Naive thymus-derived CD4-positive, alpha-beta T cell (primary cell): Measurements from ENCODE around the gene AQP6. TPM values are rescaled to one million over a fixed set of nuclear protein-coding genes. Genes with fewer than 3 reads are reported as not detected.

ENCODE experiments used
- ATAC-seq: fragments of 150-1000 bp; cut with Tn5 transposase; 2 replicates; pipeline ENCODE4 v1.10.0; 2021; ENCODE audit warnings: mild to moderate bottlenecking, moderate library complexity
- CTCF ChIA-PET: fragments of 350-600 bp; sonication (Branson Sonifier 250); formaldehyde crosslinking; loops from one replicate; lab custom pipeline; 2021; ENCODE audit warnings: antibody characterized with exemption; lab: Charles Lee
- POLR2A ChIA-PET: fragments of 350-600 bp; sonication (Branson Sonifier 250); formaldehyde crosslinking; loops from one replicate; lab custom pipeline; 2021; ENCODE audit warnings: antibody characterized with exemption, inconsistent platforms; lab: Charles Lee
- DNase-seq, 9 donors: peaks; one replicate each; pipeline versions ENCODE4 v3.0.0 to v3.0.0-alpha.2; 2020 to 2022; ENCODE audit warnings: mixed read lengths in 1 of 9
- H3K27ac ChIP-seq: one replicate; pipeline ENCODE4 v1.7.0; 2013; ENCODE audit warnings: mild to moderate bottlenecking, low read depth, low read length, moderate library complexity
- H3K27me3 ChIP-seq, 2 donors: one replicate each; pipeline ENCODE4 v1.7.0; 2013; ENCODE audit warnings: low read length in 2 of 2, mild to moderate bottlenecking in 2 of 2, moderate library complexity in 2 of 2; ENCODE audit not compliant: control insufficient read depth in 2 of 2, insufficient read depth in 2 of 2
- H3K36me3 ChIP-seq, 3 experiments: 1 replicate in 2 of 3; 2 replicates in 1 of 3; pipeline ENCODE4 v1.7.0; 2013; ENCODE audit warnings: low read length in 3 of 3, mild to moderate bottlenecking in 3 of 3, moderate library complexity in 1 of 3; ENCODE audit not compliant: insufficient read depth in 3 of 3, control insufficient read depth in 2 of 3
- H3K4me1 ChIP-seq, 2 donors: one replicate each; pipeline ENCODE4 v1.7.0; 2013; ENCODE audit warnings: low read length in 2 of 2, mild to moderate bottlenecking in 2 of 2, moderate library complexity in 1 of 2; ENCODE audit not compliant: control insufficient read depth in 2 of 2, insufficient read depth in 2 of 2
- H3K4me3 ChIP-seq: 2 replicates; pipeline ENCODE4 v1.7.0; 2013; ENCODE audit warnings: mild to moderate bottlenecking, low read length
- H3K9me3 ChIP-seq, 3 experiments: 1 replicate in 2 of 3; 2 replicates in 1 of 3; pipeline ENCODE4 v1.7.0; 2013; ENCODE audit warnings: low read length in 3 of 3; ENCODE audit not compliant: control insufficient read depth in 2 of 3
- H3K27ac Mint-ChIP-seq, 9 donors: one replicate each; pipeline ENCODE4 v1.8.0; 2020 to 2022; ENCODE audit warnings: mixed read lengths in 9 of 9, mild to moderate bottlenecking in 8 of 9, moderate library complexity in 5 of 9, inconsistent platforms in 2 of 9
- H3K27me3 Mint-ChIP-seq, 5 donors: one replicate each; pipeline ENCODE4 v1.8.0; 2021 to 2022; ENCODE audit warnings: mixed read lengths in 5 of 5, mild to moderate bottlenecking in 1 of 5
- H3K36me3 Mint-ChIP-seq, 5 donors: one replicate each; pipeline ENCODE4 v1.8.0; 2020 to 2022; ENCODE audit warnings: mixed read lengths in 5 of 5, mild to moderate bottlenecking in 3 of 5, inconsistent platforms in 1 of 5
- H3K4me1 Mint-ChIP-seq, 7 donors: one replicate each; pipeline ENCODE4 v1.8.0; 2020 to 2022; ENCODE audit warnings: mixed read lengths in 7 of 7, mild to moderate bottlenecking in 3 of 7, inconsistent platforms in 1 of 7
- H3K4me3 Mint-ChIP-seq, 10 donors: one replicate each; pipeline ENCODE4 v1.8.0; 2020 to 2022; ENCODE audit warnings: mild to moderate bottlenecking in 10 of 10, mixed read lengths in 10 of 10, moderate library complexity in 6 of 10, inconsistent platforms in 2 of 10
- H3K9me3 Mint-ChIP-seq, 11 donors: one replicate each; pipeline ENCODE4 v1.8.0; 2020 to 2022; ENCODE audit warnings: mixed read lengths in 11 of 11, mild to moderate bottlenecking in 4 of 11, inconsistent platforms in 1 of 11, moderate library complexity in 1 of 11
- intact Hi-C, 2 donors: fragments of 100-400 bp; cut with micrococcal nuclease; formaldehyde crosslinking; loops; one replicate each; pipeline ENCODE4 v1.15.1; 2023
- polyA plus RNA-seq, 2 donors: library from polyadenylated mRNA; unstranded; fragments of 300-500 nt; fragmentation: Illumina TruSeq; gene quantifications; one replicate each; pipeline ENCODE4 v1.2.3, GENCODE V29; 2021
- total RNA-seq, 6 experiments: library from RNA in 5 of 6; stranded (reverse) in 5 of 6; gene quantifications; 1 replicate in 5 of 6; 2 replicates in 1 of 6; pipeline ENCODE4 v1.2.3 and lab custom pipeline; 2021 to 2026

Gene AQP6
- total and polyA plus RNA-seq, 7 experiments from 2014 or later: not detected

DNA sequence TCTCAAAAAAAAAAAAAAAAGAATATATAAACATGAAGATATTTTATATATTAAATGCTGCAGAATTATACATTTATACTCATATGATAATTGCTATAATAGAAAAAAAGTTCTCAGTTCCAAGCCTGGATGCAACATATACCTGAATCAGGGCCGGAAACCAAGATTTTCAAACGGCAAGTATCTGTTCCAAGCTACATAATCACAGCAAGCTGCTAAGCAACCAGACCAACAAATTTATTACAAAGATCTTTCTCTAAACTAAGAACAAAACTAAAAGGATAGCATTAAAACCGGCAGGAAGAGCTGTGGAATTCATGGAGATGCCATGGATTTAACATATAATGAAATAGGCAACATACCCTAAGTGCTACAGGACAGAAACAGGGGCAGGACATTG, 45.4 kb downstream of the AQP6 start:
- no peak overlapping the region for H3K4me3 Mint-ChIP-seq
- no peaks in the 10 kb centered on the region for H3K27me3 Mint-ChIP-seq
- H3K27me3 ChIP-seq: no peaks in the 10 kb centered on the region
- peaks cover 0 to 20% (median 12%) of the 10 kb centered on the region in 5 donors for H3K36me3 Mint-ChIP-seq
- no peak overlapping the region for H3K27ac ChIP-seq
- ChIA-PET CTCF (interaction anchor here (0.6 kb wide), 1 partner anchor 9 kb away, joined by 3 read pairs; no protein-coding TSS in a partner anchor), POLR2A (interaction anchor here (0.6 kb wide), 1 partner anchor 1201 kb away, joined by 3 read pairs; no protein-coding TSS in a partner anchor)
- H3K4me3 ChIP-seq: no peak overlapping the region
- intact Hi-C loops: no loop called here
- H3K36me3 ChIP-seq: no peaks in the 10 kb centered on the region
- ATAC-seq: no peak
- no peaks in the 10 kb centered on the region for H3K9me3 Mint-ChIP-seq
- H3K4me1 Mint-ChIP-seq: peaks cover 0 to 51% (median 0%) of the 10 kb centered on the region in 7 donors
- no peak for DNase-seq
- H3K4me1 ChIP-seq: no peaks in the 10 kb centered on the region
- H3K9me3 ChIP-seq: no peaks in the 10 kb centered on the region
- peak overlapping the region in 1 of 9 donors; percentile 69 for H3K27ac Mint-ChIP-seq

DNA sequence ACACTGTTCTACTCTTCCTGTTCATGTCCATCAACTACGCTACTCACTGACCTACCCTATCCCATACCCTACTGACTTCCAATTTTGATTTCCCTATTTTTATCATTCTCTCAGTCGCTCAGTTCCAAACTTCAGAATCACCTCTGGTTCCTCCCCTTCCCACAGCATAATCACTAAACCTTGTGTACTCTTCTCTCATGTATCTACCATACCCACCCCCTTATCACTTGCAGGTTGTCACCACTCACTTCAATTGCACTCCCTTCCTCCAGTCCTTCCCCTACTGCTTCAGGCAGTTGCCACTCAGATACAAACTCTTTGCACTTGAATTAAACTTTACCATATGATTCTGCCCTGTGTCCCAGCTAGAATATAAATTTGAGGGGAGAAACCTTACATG, 46.2 kb downstream of the AQP6 start:
- intact Hi-C loops: no loop called here
- Histone ChIP-seq H3K4me1 (peaks cover 0 to under 1% of the 10 kb centered on the region in 2 donors), H3K27ac (no peak overlapping the region), H3K9me3 (no peaks in the 10 kb centered on the region), H3K36me3 (no peaks in the 10 kb centered on the region), H3K4me3 (no peak overlapping the region), H3K27me3 (no peaks in the 10 kb centered on the region)
- Mint-ChIP-seq H3K27me3 (no peaks in the 10 kb centered on the region), H3K27ac (peak overlapping the region in 1 of 9 donors; percentile 27), H3K36me3 (peaks cover 0 to 13% (median 4%) of the 10 kb centered on the region in 5 donors), H3K4me3 (no peak overlapping the region), H3K9me3 (no peaks in the 10 kb centered on the region), H3K4me1 (peaks cover 0 to 51% (median under 1%) of the 10 kb centered on the region in 7 donors)
- DNase-seq (no peak), ATAC-seq (no peak)
- ChIA-PET CTCF (interaction anchor here (0.6 to 1.0 kb wide), 2 partner anchors 17 to 51 kb away, joined by 3 read pairs; no protein-coding TSS in a partner anchor), POLR2A (no interaction called here)

GRCh38 chr12:50019524-50019923, 46.8 kb downstream of the AQP6 start:
- Mint-ChIP-seq H3K27ac (peak overlapping the region in 1 of 9 donors; percentile 27), H3K4me1 (peaks cover 0 to 52% (median 6%) of the 10 kb centered on the region in 7 donors), H3K36me3 (peaks cover 0 to 11% (median 4%) of the 10 kb centered on the region in 5 donors), H3K27me3 (no peaks in the 10 kb centered on the region), H3K4me3 (no peak overlapping the region), H3K9me3 (no peaks in the 10 kb centered on the region)
- H3K27me3 ChIP-seq: no peaks in the 10 kb centered on the region
- CTCF ChIA-PET: interaction anchor here (1.0 kb wide), 1 partner anchor 52 kb away, joined by 3 read pairs; no protein-coding TSS in a partner anchor
- DNase-seq (no peak), ATAC-seq (no peak)
- no peaks in the 10 kb centered on the region for H3K9me3 ChIP-seq
- POLR2A ChIA-PET: no interaction called here
- H3K4me1 ChIP-seq: peaks cover 0 to 6% of the 10 kb centered on the region in 2 donors
- intact Hi-C loops: no loop called here
- H3K27ac ChIP-seq: no peak overlapping the region
- H3K36me3 ChIP-seq: no peaks in the 10 kb centered on the region
- H3K4me3 ChIP-seq: no peak overlapping the region

DNA sequence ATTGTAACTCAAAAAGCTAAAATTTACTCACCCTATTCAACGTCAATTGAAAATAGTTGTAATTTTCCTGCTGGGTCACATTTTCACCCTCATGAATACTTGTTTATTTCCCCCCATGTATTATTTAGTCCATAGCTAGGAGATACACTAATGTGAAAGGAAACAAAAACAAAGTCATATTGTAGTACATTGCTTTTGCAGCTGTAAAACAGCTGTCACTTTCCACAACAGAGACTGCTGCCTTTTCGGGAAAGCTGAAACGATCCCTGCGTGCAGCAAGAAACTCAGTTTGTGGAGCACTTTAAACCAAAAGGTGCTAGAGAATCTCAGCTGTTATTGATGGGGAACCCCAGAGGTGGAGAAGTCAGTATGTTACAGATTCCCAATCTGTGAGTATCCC, 48.3 kb downstream of the AQP6 start:
- no peak for ATAC-seq
- Mint-ChIP-seq H3K27ac (peak overlapping the region in 1 of 9 donors; percentile 16), H3K9me3 (peaks cover 0 to 6% (median 0%) of the 10 kb centered on the region in 11 donors), H3K4me3 (peak overlapping the region in 1 of 10 donors; percentile 14), H3K36me3 (peaks cover 0 to 13% (median 4%) of the 10 kb centered on the region in 5 donors), H3K4me1 (peaks cover 10 to 58% (median 18%) of the 10 kb centered on the region in 7 donors), H3K27me3 (no peaks in the 10 kb centered on the region)
- ChIA-PET CTCF (interaction anchor here (0.7 kb wide), 1 partner anchor 659 kb away, joined by 3 read pairs; no protein-coding TSS in a partner anchor), POLR2A (no interaction called here)
- H3K9me3 ChIP-seq: no peaks in the 10 kb centered on the region
- no peak for DNase-seq
- H3K4me3 ChIP-seq: no peak overlapping the region
- H3K36me3 ChIP-seq: peaks cover 0 to 3% (median 0%) of the 10 kb centered on the region in 3 experiments
- intact Hi-C loops: loop anchor here (10.0 kb wide), 2 partner anchors 276 to 1154 kb away; partner anchors contain the start of genes TFCP2 (in 1 of the 2) and TMBIM6 (in 1 of the 2)
- H3K27me3 ChIP-seq: no peaks in the 10 kb centered on the region
- no peak overlapping the region for H3K27ac ChIP-seq
- peaks cover 0 to 12% of the 10 kb centered on the region in 2 donors for H3K4me1 ChIP-seq

DNA sequence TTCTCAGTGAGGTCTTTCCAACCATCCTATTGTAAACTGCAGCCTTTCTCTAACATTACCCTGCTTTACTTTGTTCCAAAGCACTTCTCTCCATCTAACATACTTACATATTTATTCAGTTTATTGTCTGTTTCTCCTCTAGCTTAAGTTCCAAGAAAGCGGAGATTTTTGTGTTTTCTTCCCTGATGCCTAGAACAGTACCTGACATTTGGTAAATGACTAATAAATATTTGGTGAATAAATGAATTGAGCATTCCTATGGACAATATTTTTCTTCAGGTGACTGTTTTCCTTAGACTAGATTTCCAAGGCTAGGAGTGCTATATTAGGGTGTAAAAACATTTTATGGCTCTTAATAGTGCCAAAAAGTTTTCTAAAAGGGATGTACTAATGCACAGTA, 50.2 kb downstream of the AQP6 start:
- Histone ChIP-seq H3K4me3 (no peak overlapping the region), H3K9me3 (no peaks in the 10 kb centered on the region), H3K36me3 (peaks cover 0 to 3% (median 0%) of the 10 kb centered on the region in 3 experiments), H3K4me1 (peaks cover 0 to 12% of the 10 kb centered on the region in 2 donors), H3K27ac (no peak overlapping the region), H3K27me3 (no peaks in the 10 kb centered on the region)
- DNase-seq: no peak
- Mint-ChIP-seq H3K4me3 (peak overlapping the region in 1 of 10 donors; percentile 94), H3K27me3 (peaks cover 0 to 1% (median 0%) of the 10 kb centered on the region in 5 donors), H3K4me1 (peaks cover 10 to 57% (median 18%) of the 10 kb centered on the region in 7 donors), H3K9me3 (peaks cover 0 to 6% (median 0%) of the 10 kb centered on the region in 11 donors), H3K36me3 (peaks cover 0 to 13% (median 0%) of the 10 kb centered on the region in 5 donors), H3K27ac (peak overlapping the region in 1 of 9 donors; percentile 6)
- ChIA-PET CTCF (interaction anchor here (1.2 kb wide), 1 partner anchor 16 kb away, joined by 3 read pairs; no protein-coding TSS in a partner anchor), POLR2A (no interaction called here)
- no peak for ATAC-seq
- intact Hi-C loops: loop anchor here (10.0 kb wide), 2 partner anchors 278 to 1152 kb away; partner anchors contain the start of genes TFCP2 (in 1 of the 2) and TMBIM6 (in 1 of the 2)

- Mint-ChIP-seq H3K4me3 (peak overlapping the region; percentile 90 to 99 (median 96)), H3K27me3 (peaks cover 0 to 3% (median 0%) of the 10 kb centered on the region in 5 donors), H3K4me1 (peaks cover 10 to 46% (median 18%) of the 10 kb centered on the region in 7 donors), H3K36me3 (peaks cover 0 to 13% (median 0%) of the 10 kb centered on the region in 5 donors), H3K9me3 (peaks cover 0 to 6% (median 0%) of the 10 kb centered on the region in 11 donors), H3K27ac (peak overlapping the region in 5 of 9 donors; percentile 15 to 97 (median 95))
- intact Hi-C loops: loop anchor here (2.0 to 10.0 kb wide), 4 partner anchors 143 to 1171 kb away; partner anchors contain the start of genes CERS5 (in 1 of the 2), DDX23 (in 1 of the 2), TFCP2 (in 1 of the 2) and TMBIM6 (in 1 of the 2)
- Histone ChIP-seq H3K27me3 (no peaks in the 10 kb centered on the region), H3K27ac (no peak overlapping the region), H3K4me1 (peaks cover 0 to 12% of the 10 kb centered on the region in 2 donors), H3K4me3 (no peak overlapping the region), H3K36me3 (peaks cover 0 to 3% (median 0%) of the 10 kb centered on the region in 3 experiments), H3K9me3 (no peaks in the 10 kb centered on the region)
- DNase-seq (no peak), ATAC-seq (no peak)
- CTCF ChIA-PET: no interaction called here
- POLR2A ChIA-PET: interaction anchor here (0.7 to 1.1 kb wide), 2 partner anchors 13 to 1791 kb away, joined by 3 read pairs; no protein-coding TSS in a partner anchor
These were observed 51.5 kb downstream of the AQP6 start for GRCh38 chr12:50024227-50024626.
